Sigmoid colon (tissue), 7 donors: Measurements from ENCODE around the gene PTH1R. TPM values are rescaled to one million over a fixed set of nuclear protein-coding genes. Genes with fewer than 3 reads are reported as not detected.
A peak's percentile ranks its signal among the peaks of the same experiment; 100 is the strongest.

ENCODE experiments used
- DNase-seq: peaks from one replicate; pipeline ENCODE4 v3.0.0-alpha.2; 2019
- H3K27ac ChIP-seq, 4 donors: fragments of 200-600 bp; sonication (generic); one replicate each; pipeline ENCODE4 v1.5.1; 2016 to 2019; ENCODE audit warnings: mild to moderate bottlenecking in 1 of 4
- H3K27me3 ChIP-seq, 3 donors: fragments of 200-600 bp; sonication (generic); one replicate each; pipeline ENCODE4 v1.5.1; 2019; ENCODE audit warnings: mild to moderate bottlenecking in 1 of 3
- H3K36me3 ChIP-seq, 4 donors: fragments of 200-600 bp; sonication (generic); one replicate each; pipeline ENCODE4 v1.5.1; 2016 to 2019
- H3K4me1 ChIP-seq, 4 donors: fragments of 200-600 bp; sonication (generic); one replicate each; pipeline ENCODE4 v1.5.1; 2017 to 2019
- H3K4me3 ChIP-seq, 4 donors: fragments of 200-600 bp; sonication (generic); one replicate each; pipeline ENCODE4 v1.5.1; 2017 to 2019; ENCODE audit warnings: mild to moderate bottlenecking in 2 of 4, moderate library complexity in 1 of 4
- H3K9me3 ChIP-seq, 4 donors: fragments of 200-600 bp in 3 of 4; sonication (generic) in 3 of 4; one replicate each; pipeline versions ENCODE4 v1.5.1 to v1.6.1; 2013 to 2019
- EP300 ChIP-seq, 4 donors: sonication (generic); formaldehyde crosslinking; IDR thresholded peaks; one replicate each; pipeline ENCODE4 v1.6.1; 2017; ENCODE audit warnings: antibody characterized with exemption in 4 of 4
- POLR2A ChIP-seq, 2 donors: fragments of 450-650 bp; IDR thresholded peaks; one replicate each; pipeline ENCODE4 v1.6.1; 2016; ENCODE audit warnings: antibody characterized with exemption in 2 of 2, mild to moderate bottlenecking in 2 of 2, moderate library complexity in 2 of 2
- POLR2AphosphoS5 ChIP-seq, 4 donors: sonication (generic); formaldehyde crosslinking; IDR thresholded peaks; one replicate each; pipeline ENCODE4 v1.6.1; 2017; ENCODE audit warnings: antibody characterized with exemption in 4 of 4
- WGBS, 2 donors: extraction: QIAGEN DNeasy Blood & Tissue Kit; methylation state at CpG; one replicate each; pipeline ENCODE4 v1.1.7; 2013; 5-methylcytosine and 5-hydroxymethylcytosine counted together
- intact Hi-C: fragments of 100-400 bp; cut with DNase I; formaldehyde crosslinking; loops from one replicate; pipeline ENCODE4 v1.15.1; 2023
- polyA plus RNA-seq, 3 donors: library from polyadenylated mRNA; stranded (reverse); fragments of 200-250 nt; gene quantifications; one replicate each; pipeline ENCODE4 v1.2.3, GENCODE V29; 2013
- total RNA-seq, 4 donors: library from RNA; depleted of rRNA; stranded (reverse); fragments of >200 nt; gene quantifications; one replicate each; pipeline ENCODE4 v1.1.0, GENCODE V29; 2016
- TF ChIP-seq, protein P1 (sequence below), 4 experiments: fragments of 450-650 bp in 3 of 4; fragments of 200-600 bp in 1 of 4; IDR thresholded peaks; one replicate each; pipeline ENCODE4 v1.5.1; 2016 to 2019; ENCODE audit warnings: antibody characterized with exemption in 4 of 4, mild to moderate bottlenecking in 3 of 4, moderate library complexity in 2 of 4
- donor health status: healthy with polysubstance abuse.
- donor health status: Bipolar disorder and iron deficiency.
- donor health status: healthy.

The PTH1R gene
- total and polyA plus RNA-seq, 7 donors: 1.2 to 9.0 (median 4.6) TPM

DNA sequence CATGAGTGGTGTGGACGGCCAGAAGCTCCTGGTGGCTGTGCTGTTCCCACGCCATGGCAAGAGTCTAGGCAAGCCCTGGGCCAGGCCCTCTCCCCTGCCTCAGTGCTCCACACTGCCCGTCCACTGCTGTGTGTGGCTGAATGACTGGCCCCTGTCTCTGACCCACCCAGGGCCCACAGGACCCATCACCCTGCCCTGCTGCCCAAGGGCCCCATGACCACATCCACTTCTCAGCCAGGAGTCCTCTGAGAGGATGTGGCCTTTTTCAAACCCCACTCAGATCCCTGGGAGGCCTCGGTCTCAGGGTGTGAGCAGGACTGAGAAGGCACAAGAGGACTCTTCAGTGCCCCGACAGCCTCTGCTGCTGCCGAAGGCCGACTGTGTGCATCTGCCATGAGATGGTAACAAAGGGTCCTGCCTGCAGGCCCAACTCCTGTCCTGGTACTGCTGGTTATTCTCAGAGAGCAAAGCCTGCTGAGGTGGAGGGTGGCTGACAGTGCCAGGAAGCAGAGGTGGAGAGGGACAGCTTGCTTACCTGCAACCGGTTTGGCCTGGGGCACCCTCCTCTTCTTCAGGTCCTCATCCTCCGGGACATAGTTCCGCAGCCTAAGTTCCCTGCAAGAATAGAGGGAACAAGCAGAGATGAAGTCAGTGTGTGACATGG lies 47.5 kb downstream of the PTH1R start:
- Histone ChIP-seq H3K27ac (no peak overlapping the region), H3K36me3 (peaks cover 13 to 55% (median 44%) of the 10 kb centered on the region in 4 donors), H3K4me3 (no peak overlapping the region), H3K27me3 (no peaks in the 10 kb centered on the region), H3K4me1 (peaks cover 0 to 66% (median 53%) of the 10 kb centered on the region in 4 donors), H3K9me3 (no peaks in the 10 kb centered on the region)
- WGBS, 2 donors: 93 to 94% methylated on average over 10 of the region's 10 CpGs
- peak; percentile 57 for DNase-seq
- intact Hi-C loops: no loop called here
- TF ChIP-seq POLR2A (IDR thresholded peaks at IDR 0.05): no peak
- TF ChIP-seq POLR2AphosphoS5 (IDR thresholded peaks at IDR 0.05): no peak
- no peak for TF ChIP-seq EP300 (IDR thresholded peaks at IDR 0.05)
- TF ChIP-seq, protein P1, sequence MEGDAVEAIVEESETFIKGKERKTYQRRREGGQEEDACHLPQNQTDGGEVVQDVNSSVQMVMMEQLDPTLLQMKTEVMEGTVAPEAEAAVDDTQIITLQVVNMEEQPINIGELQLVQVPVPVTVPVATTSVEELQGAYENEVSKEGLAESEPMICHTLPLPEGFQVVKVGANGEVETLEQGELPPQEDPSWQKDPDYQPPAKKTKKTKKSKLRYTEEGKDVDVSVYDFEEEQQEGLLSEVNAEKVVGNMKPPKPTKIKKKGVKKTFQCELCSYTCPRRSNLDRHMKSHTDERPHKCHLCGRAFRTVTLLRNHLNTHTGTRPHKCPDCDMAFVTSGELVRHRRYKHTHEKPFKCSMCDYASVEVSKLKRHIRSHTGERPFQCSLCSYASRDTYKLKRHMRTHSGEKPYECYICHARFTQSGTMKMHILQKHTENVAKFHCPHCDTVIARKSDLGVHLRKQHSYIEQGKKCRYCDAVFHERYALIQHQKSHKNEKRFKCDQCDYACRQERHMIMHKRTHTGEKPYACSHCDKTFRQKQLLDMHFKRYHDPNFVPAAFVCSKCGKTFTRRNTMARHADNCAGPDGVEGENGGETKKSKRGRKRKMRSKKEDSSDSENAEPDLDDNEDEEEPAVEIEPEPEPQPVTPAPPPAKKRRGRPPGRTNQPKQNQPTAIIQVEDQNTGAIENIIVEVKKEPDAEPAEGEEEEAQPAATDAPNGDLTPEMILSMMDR (IDR thresholded peaks at IDR 0.05): no peak

DNA sequence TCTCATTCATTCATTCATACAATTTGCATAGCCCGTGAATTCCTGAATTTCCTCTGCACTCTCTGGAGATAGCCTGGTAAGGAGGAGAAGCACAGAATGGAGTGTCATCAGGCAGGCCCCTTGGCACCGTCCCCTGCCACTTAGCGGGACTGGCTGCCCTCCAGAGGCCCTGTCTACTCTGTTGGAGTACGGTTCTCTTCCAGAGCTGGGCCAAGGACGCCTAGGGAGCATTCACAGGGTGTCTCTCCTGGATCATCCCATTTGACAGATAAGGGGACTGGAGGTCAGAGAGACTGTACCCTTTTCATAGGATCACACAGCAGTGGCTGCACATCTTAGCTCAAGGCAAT lies 48.0 kb downstream of the PTH1R start:
- no peak overlapping the region for H3K27ac ChIP-seq
- DNase-seq: peak; percentile 54
- H3K4me3 ChIP-seq: no peak overlapping the region
- intact Hi-C loops: no loop called here
- no peaks in the 10 kb centered on the region for H3K9me3 ChIP-seq
- TF ChIP-seq EP300 (IDR thresholded peaks at IDR 0.05): no peak
- no peak for TF ChIP-seq POLR2AphosphoS5 (IDR thresholded peaks at IDR 0.05)
- no peak for TF ChIP-seq POLR2A (IDR thresholded peaks at IDR 0.05)
- TF ChIP-seq, protein P1 (IDR thresholded peaks at IDR 0.05): no peak
- H3K27me3 ChIP-seq: no peaks in the 10 kb centered on the region
- WGBS, 2 donors: 73 to 81% methylated on average over 5 of the region's 5 CpGs
- H3K36me3 ChIP-seq: peaks cover 13 to 50% (median 39%) of the 10 kb centered on the region in 4 donors
- peaks cover 0 to 71% (median 58%) of the 10 kb centered on the region in 4 donors for H3K4me1 ChIP-seq

DNA sequence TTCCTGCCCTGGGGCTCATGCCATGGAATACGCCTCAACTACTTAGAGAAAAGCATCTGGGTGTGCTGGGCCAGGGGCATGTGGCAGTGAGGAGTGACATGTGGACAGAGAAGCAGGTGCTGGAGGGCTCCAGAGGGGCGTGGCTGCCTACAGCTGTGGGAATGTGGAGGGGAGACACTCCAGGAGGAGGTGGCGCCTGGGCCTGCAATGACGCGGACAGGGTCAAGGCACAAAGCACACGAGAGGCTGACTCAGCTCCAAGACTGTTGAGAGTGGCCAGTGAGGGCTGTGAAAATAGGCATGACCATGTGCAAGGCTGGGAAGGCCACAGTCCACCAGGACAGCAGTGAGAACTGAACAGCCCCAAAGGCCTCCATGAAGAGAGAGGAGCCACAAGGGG lies 48.5 kb downstream of the PTH1R start:
- Histone ChIP-seq H3K9me3 (no peaks in the 10 kb centered on the region), H3K4me3 (no peak overlapping the region), H3K4me1 (peaks cover 0 to 75% (median 63%) of the 10 kb centered on the region in 4 donors), H3K36me3 (peaks cover 13 to 45% (median 34%) of the 10 kb centered on the region in 4 donors), H3K27me3 (no peaks in the 10 kb centered on the region), H3K27ac (peak overlapping the region in 1 of 4 donors; percentile 43)
- intact Hi-C loops: no loop called here
- WGBS, 2 donors: 52 to 63% methylated on average over 6 of the region's 6 CpGs
- TF ChIP-seq POLR2A (IDR thresholded peaks at IDR 0.05): no peak
- TF ChIP-seq POLR2AphosphoS5 (IDR thresholded peaks at IDR 0.05): no peak
- no peak for TF ChIP-seq EP300 (IDR thresholded peaks at IDR 0.05)
- TF ChIP-seq, protein P1 (IDR thresholded peaks at IDR 0.05): no peak
- peak; percentile 61 for DNase-seq

DNA sequence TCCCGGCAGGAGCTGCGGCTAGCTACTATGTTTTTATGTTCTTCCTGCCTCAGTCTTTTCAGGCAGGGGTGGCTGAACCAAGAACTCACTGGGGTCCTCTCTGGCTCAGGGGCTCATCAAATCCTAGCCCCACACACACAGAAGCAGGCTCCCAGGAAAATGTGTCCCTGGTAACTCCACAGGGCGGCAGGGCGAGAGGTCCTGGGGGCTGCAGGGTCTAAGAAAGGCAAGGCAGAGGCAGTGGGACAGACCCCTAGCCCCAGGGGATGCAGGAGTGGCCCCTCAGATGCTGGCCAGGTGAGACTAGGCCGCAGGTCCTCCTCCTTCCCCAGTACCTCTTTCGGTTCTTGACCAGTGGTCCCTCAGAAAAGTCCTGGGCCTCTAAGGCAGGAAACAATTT lies 48.9 kb downstream of the PTH1R start:
- TF ChIP-seq POLR2AphosphoS5 (IDR thresholded peaks at IDR 0.05) (no peak), EP300 (IDR thresholded peaks at IDR 0.05) (no peak), POLR2A (IDR thresholded peaks at IDR 0.05) (no peak)
- TF ChIP-seq, protein P1 (IDR thresholded peaks at IDR 0.05): no peak
- H3K27ac ChIP-seq: peak overlapping the region in 3 of 4 donors; percentile 8 to 43 (median 22)
- no peaks in the 10 kb centered on the region for H3K27me3 ChIP-seq
- peak; percentile 44 for DNase-seq
- H3K36me3 ChIP-seq: peaks cover 9 to 41% (median 30%) of the 10 kb centered on the region in 4 donors
- no peak overlapping the region for H3K4me3 ChIP-seq
- intact Hi-C loops: no loop called here
- peaks cover 0 to 80% (median 67%) of the 10 kb centered on the region in 4 donors for H3K4me1 ChIP-seq
- 68 to 91% methylated on average over 6 of the region's 6 CpGs for WGBS, 2 donors
- no peaks in the 10 kb centered on the region for H3K9me3 ChIP-seq
